GM18526 (cell line): ENCODE results near the gene SCAPER.

Source experiments
- POLR2A ChIP-seq: IDR thresholded peaks from 3 replicates; pipeline ENCODE4 v1.6.1; 2011; ENCODE audit not compliant: insufficient read length; ENCODE audit errors: extremely low read depth

The SCAPER gene

DNA sequence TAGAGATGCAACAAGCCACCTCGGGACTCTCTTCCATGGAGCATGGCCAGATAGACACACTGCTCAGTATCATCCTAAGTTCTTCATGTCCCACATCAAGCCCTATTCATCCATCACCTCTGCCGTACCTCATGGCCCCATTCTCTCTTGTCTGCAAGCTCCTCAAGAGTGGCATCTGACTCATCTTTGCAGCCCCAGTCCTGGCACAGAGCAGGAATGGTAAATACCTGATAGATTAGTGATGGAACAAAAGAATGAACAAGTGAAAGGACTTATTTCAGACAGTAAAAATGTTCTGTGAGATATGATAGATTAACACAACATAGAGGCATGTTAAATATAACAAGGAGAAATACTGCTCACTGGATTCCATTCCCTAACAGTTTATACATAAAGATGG, 392.2 kb downstream of the SCAPER start:
- no peak for TF ChIP-seq POLR2A

DNA sequence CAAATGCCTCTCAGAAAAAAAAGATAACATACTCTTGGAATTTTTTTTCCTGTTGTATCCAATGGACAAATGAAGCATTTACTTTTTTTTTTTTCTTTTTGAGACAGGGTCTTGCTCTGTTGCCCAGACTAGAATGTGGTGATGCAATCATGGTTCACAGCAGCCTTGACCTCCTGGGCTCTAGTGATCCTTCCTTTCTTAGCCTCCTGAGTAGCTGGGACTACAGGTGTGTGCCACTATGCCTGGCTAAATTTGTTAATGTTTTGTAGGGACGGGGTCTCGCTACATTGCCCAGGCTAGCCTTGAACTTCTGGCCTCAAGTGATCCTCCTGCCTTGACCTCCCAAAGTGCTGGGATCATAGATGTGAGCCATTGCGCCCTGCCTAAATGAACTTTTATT, 401.3 kb downstream of the SCAPER start:
- TF ChIP-seq POLR2A = no peak

DNA sequence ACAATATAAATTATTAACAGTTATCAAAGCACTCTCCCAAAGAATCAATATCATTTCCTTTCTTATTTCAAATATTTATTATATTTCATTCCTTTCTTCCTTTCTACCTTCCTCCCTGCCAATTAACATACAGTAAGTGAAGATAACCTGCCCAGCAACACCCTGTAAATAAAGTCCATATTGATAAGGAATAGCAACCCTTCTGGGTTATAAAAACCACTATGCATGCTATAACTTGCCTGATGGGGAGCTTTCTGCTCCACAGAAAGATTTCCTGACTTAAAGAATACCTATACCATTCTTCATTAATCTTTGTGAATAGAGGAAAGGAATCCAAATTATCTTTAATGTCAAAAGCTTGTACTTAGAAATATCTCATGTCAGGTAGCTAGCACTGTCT, 402.0 kb downstream of the SCAPER start:
- TF ChIP-seq POLR2A = no peak

DNA sequence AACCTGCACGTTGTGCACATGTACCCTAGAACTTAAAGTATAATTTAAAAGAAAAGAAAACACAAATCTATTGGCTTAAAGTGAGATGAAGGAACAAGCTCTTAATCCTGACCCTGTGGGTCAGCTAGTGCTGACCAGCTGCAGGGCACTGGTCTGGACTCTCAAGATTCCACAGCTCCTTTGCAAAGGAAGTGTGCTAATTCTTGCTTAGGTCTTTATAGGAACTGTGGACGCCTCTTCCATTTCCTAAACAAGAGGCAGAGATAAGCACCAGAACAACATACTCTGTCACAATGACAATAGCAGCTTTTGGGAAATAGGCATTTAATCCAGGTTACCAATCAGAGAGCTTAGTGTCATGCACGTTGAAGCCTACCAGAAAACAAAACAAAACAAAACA, 402.5 kb downstream of the SCAPER start:
- no peak for TF ChIP-seq POLR2A

DNA sequence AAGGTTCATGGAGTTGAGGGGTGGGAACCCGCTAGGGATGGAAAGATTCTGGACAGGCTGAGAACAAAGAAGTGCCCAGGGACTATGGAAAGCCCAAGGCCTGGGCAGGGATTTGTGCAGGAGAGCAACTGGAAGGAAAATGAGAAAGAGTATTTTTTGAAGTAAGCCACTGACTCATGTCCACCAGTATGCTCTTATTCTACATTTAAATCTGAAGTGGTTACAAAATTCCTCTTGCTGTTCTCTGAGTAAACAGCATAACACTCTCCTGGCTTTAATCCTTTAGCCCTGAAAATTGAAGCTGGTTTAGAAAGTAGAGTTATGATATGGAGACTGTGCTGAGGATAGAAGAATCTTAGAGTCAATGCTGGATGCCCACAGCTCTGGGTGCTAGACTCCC, 403.4 kb downstream of the SCAPER start:
- no peak for TF ChIP-seq POLR2A

DNA sequence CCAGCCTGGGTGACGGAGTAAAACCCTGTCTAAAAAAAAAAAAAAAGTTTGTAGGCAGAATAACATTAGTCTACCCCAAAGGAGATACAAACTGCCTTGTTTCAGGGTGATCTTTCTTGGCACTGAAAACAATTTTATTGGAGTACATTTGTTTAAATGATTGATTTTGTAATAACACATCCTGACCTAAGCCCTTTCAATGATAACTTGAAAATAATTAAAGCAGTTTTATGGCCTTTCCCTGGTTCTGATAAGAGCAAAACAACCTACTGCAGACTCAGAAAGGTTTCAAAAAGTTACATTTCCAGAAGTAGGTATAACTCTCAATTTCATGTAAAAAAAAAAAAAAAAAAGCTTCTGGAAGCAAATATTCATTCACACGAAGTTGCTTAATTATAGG, 404.1 kb downstream of the SCAPER start:
- TF ChIP-seq POLR2A = no peak

DNA sequence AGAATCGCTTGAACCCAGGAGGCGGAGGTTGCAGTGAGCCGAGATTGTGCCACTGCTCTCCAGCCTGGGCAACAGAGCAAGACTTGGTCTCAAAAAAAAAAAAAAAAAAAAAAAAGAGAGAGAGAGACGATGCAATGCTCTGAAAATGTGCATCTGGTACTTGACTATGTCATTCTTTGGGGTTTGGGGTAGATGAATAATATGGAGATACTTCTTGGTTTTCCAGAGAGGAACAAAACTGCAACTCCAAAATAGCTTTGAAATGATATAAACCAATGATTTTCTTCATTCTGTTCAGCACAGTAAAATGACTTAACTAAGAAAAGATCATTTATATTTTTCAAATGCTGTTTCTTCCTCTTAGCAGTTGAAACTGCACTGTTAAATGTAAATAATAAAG, 409.7 kb downstream of the SCAPER start:
- TF ChIP-seq POLR2A = no peak

DNA sequence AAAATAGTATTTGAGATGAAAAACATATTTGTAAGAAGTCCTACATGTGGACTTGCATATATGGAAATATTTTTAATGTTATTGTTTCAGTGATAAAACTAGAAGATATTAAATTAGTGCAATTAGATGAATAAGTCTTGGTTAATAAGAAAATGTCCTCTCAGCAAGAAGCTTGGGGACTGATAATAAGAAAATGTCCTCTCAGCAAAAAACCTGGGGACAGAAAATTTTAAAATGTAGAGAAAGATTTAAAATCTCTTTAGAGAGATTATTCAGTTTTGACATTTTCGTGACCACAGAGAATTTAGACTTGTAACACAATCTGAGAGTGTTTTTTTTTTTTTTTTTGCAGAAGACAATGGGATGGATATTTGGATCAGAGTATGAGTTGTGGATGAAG, 412.6 kb downstream of the SCAPER start:
- no peak for TF ChIP-seq POLR2A

DNA sequence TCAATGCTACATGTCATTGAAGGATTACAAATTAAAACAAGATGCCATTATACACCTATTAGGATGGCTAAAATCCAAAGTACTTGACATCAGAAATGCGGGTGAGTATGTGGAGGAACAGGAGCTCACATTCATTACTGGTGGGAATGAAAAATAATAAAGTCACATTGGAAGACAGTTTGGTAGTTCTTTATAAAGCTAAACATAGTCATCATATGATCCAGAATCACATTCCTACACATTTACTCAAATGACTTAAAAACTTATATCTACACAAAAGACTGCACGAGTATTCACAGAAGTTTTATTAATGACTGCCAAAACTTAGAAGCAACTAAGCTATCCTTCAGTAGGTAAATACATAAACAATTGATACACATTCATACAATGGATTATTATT, 421.4 kb downstream of the SCAPER start:
- TF ChIP-seq POLR2A = no peak

DNA sequence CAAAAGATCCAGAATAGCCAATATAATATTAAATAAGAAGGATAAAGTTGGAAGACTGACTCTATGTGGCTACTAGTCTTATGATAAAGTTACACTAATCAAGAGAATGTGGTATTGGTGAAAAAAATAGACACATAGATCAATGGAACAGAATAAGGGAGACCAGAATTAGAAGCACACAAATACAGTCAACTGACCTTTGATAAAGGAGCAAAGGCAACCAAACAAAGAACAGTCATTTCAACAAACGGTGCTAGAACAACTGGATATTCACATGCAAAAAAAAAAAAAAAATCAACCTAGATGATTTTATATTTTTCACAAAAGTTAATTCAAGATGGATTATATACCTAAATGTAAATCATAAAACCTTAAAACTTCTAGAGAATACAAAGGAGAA, 422.1 kb downstream of the SCAPER start:
- TF ChIP-seq POLR2A = no peak

DNA sequence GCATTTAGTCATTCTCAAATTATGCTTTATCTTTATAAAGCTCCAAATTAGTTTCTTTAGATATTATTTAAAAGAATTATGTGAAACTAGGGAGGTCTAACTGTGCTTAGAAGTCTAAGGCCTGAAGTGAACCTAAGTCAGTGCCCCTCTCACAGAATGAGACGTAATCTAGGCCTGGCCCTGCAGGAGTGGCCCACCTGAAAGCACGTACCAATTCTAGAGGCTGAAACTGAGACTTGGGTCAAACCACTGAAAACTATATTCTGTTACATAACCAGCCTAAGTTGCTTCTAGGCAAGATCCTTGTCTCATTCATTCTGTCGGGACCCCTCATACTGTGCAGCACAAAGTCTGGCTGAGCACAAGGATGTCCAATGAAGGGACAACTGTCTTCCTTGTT, 424.9 kb downstream of the SCAPER start:
- TF ChIP-seq POLR2A = no peak

DNA sequence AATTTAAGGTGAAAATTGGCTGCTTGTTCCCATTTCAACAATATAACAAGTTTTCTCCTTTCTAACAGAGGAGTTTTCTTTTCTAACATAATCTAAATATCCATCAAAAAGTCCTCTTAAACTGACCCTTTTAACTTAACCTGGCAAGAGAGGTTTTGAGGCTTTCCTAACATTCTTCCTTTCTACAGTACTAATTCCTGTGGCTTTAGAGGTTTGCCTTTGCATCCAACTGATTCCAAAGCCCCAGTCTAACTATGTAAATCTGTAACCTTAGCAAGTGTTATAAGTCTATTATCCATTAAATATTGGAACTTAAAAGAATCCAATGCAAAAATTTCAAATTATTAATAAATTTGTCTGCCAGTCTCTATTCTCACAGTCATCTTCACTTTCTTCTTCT, 434.4 kb downstream of the SCAPER start:
- no peak for TF ChIP-seq POLR2A

DNA sequence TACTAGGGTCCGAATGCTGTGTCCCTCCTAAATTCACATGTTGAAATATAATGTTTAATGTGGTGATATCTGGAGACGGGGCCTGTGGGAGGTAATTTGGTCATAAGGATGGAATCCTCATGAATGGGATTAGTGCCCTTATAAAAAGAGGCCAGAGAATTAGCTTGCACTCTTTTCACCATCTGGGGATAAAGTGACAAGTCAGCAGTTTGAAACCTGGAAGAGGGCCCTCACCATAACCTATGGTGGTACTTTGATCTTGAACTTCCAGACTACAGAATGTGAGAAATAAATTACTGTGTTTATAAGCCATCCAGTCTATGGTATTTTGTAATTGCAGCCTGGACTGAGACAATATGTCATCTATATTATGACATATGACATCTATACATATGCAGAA, 436.4 kb downstream of the SCAPER start:
- no peak for TF ChIP-seq POLR2A

DNA sequence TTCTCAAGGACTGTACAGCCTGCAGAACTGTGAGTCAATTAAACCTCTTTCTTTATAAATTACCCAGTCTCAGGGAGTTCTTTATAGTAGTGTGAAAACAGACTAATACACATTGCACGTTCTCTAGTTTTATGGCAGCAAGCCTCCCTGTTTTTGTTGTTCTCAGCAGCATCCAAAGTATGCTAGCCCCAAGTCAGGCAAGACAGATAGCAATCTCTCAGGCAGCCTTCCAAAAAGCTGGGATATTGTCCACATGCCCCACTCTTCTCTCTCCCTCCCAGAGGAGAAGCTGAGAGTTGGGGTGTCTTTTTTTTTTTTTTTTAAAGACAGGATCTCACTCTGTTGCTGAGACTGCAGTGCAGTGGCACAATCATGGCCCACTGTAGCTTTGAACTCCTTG, 438.0 kb downstream of the SCAPER start:
- no peak for TF ChIP-seq POLR2A

DNA sequence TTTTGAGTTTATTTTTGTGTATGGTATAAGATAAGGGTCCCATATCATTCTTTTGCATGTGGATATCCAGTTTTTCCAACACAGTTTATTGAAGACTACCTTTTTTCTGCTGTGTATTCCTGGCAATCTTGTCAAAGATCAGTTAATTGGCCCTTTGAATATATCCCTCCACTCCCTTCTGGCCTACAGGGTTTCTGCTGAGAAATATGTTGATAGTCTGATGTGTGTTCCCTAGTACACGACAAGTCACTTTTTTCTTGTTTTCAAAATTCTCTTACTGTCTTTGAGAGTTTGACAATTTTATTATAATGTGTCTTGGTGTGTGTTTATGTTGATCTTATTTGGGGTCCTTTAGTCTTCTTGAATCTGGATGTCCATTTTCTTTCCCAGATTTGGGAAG, 439.4 kb downstream of the SCAPER start:
- TF ChIP-seq POLR2A = no peak

DNA sequence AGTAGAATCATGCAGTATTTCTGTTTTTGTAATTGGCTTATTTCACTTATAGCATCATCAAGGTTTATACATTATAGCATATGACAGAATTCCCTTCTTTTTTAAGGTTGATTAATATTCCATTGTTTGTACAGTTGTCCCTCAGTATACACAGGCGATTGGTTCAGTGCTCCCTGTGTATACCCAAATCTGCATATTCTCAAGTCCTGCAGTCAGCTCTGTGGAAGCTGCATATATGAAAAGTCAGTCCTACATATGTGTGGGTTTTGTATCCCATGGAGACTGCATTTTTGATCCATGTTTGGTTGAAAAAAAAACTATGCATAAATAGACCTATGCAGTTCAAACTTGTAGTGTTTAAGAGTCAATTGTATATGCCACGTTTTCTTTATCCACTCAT, 440.9 kb downstream of the SCAPER start:
- TF ChIP-seq POLR2A = no peak

DNA sequence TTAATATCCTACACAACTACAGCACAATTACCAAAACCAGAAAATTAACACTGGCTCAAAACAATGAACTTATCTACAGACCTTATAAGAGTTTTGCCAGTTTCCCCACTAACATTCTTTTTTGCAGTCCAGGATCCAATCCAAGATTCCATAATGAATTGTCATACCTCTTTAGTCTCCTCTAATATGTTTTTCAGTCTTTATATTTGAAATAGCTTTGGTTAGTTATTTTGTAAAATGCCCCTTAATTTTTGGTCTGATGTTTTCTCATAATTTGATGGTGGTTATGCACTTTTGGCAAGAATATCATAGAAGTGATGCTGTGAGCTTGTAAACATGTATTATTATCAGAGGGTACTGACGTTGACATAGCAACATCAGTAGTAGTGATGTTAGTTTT, 444.3 kb downstream of the SCAPER start:
- no peak for TF ChIP-seq POLR2A

DNA sequence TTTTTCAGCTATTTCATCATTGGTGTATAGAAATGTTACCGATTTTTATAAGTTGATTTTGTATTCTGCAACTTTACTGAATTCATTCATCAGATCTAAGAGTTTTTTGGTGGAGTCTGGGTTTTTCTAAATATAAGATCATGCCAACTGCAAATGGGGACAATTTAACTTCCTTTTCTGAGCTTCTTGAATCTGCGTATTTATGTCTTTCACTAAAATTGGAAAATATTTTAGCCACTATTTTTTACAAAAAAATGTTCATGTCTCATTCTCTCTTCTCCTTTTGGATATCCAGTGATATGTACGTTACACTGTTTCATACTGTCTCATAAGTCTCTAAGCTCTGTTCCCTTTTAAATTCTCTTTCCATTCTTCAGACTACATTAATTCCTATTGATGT, 444.8 kb downstream of the SCAPER start:
- TF ChIP-seq POLR2A = no peak
